IPS DF 6.9 (cell line): ENCODE data around the gene TUBG2.

Source experiments
- DNase-seq: peaks from one replicate; pipeline ENCODE4 v3.0.0-alpha.2; 2013; ENCODE audit warnings: low read depth, low spot score
- H3K27ac ChIP-seq: one replicate; pipeline ENCODE4 v1.5.1; 2013; ENCODE audit warnings: low read length, control low read depth
- H3K27me3 ChIP-seq: 2 replicates; pipeline ENCODE4 v1.6.1; 2013; ENCODE audit warnings: mild to moderate bottlenecking, low read length; ENCODE audit not compliant: control insufficient read depth, insufficient read depth
- H3K36me3 ChIP-seq: 2 replicates; pipeline ENCODE4 v1.6.1; 2013; ENCODE audit warnings: low read length; ENCODE audit not compliant: control insufficient read depth, insufficient read depth
- H3K4me1 ChIP-seq: 2 replicates; pipeline ENCODE4 v1.6.1; 2013; ENCODE audit warnings: low read length; ENCODE audit not compliant: control insufficient read depth, insufficient read depth
- H3K4me3 ChIP-seq: 2 replicates; pipeline ENCODE4 v1.5.1; 2013; ENCODE audit warnings: mild to moderate bottlenecking, low read length
- H3K9me3 ChIP-seq: 2 replicates; pipeline ENCODE4 v1.6.1; 2013; ENCODE audit warnings: low read length, inconsistent platforms; ENCODE audit not compliant: control insufficient read depth, insufficient read depth
- WGBS: extraction: QIAGEN DNeasy Blood & Tissue Kit; methylation state at CpG from one replicate; pipeline ENCODE4 v1.1.7; 2013; ENCODE audit warnings: mixed read lengths, missing lambda C conversion rate; ENCODE audit not compliant: insufficient read length, insufficient coverage; 5-methylcytosine and 5-hydroxymethylcytosine counted together

The TUBG2 gene

GRCh38 chr17:42677921-42678781, 19.1 kb downstream of the TUBG2 start:
- no peak for DNase-seq
- no peak overlapping the region for H3K27ac ChIP-seq
- H3K9me3 ChIP-seq, result no peaks in the 10 kb centered on the region
- peaks cover 19% of the 10 kb centered on the region for H3K4me1 ChIP-seq
- H3K36me3 ChIP-seq, result no peaks in the 10 kb centered on the region
- no peaks in the 10 kb centered on the region for H3K27me3 ChIP-seq
- no CpG with 5 or more reads among the region's 53 CpGs for WGBS
- H3K4me3 ChIP-seq, result peak overlapping the region; percentile 73; the same call in 1 of the 2 replicates

- Histone ChIP-seq H3K27me3 (peaks cover 2% of the 10 kb centered on the region; the same call in 1 of the 2 replicates), H3K36me3 (no peaks in the 10 kb centered on the region), H3K9me3 (no peaks in the 10 kb centered on the region), H3K4me1 (peaks cover 22% of the 10 kb centered on the region), H3K4me3 (peak overlapping the region; percentile 34; the same call in 1 of the 2 replicates), H3K27ac (no peak overlapping the region)
- no CpG with 5 or more reads among the region's 18 CpGs for WGBS
- DNase-seq, result no peak
Observed at GRCh38 chr17:42678951-42679491, 19.9 kb downstream of the TUBG2 start.

GRCh38 chr17:42679492-42680330, 20.6 kb downstream of the TUBG2 start:
- peak overlapping the region; percentile 34; the same call in 1 of the 2 replicates for H3K4me3 ChIP-seq
- H3K27ac ChIP-seq, result no peak overlapping the region
- H3K9me3 ChIP-seq, result no peaks in the 10 kb centered on the region
- DNase-seq, result no peak
- peaks cover 2% of the 10 kb centered on the region; the same call in 1 of the 2 replicates for H3K27me3 ChIP-seq
- peaks cover 16% of the 10 kb centered on the region for H3K4me1 ChIP-seq
- no peaks in the 10 kb centered on the region for H3K36me3 ChIP-seq
- no CpG with 5 or more reads among the region's 78 CpGs for WGBS

GRCh38 chr17:42680331-42680808, 21.3 kb downstream of the TUBG2 start:
- no peak for DNase-seq
- Histone ChIP-seq H3K36me3 (no peaks in the 10 kb centered on the region), H3K27ac (no peak overlapping the region), H3K9me3 (no peaks in the 10 kb centered on the region), H3K4me3 (peak overlapping the region; percentile 34; the same call in 1 of the 2 replicates), H3K4me1 (peaks cover 13% of the 10 kb centered on the region), H3K27me3 (peaks cover 2% of the 10 kb centered on the region; the same call in 1 of the 2 replicates)
- no CpG with 5 or more reads among the region's 20 CpGs for WGBS

- 100% methylated on average over 1 of the region's 22 CpGs for WGBS
- H3K27me3 ChIP-seq, result peaks cover 2% of the 10 kb centered on the region; the same call in 1 of the 2 replicates
- H3K9me3 ChIP-seq, result no peaks in the 10 kb centered on the region
- H3K36me3 ChIP-seq, result no peaks in the 10 kb centered on the region
- no peak for DNase-seq
- peak within 1 kb of the TSS; percentile 54; the same call in 1 of the 2 replicates for H3K4me3 ChIP-seq
- H3K4me1 ChIP-seq, result peaks cover 13% of the 10 kb centered on the region
- no peak within 1 kb of the TSS for H3K27ac ChIP-seq
Observed at GRCh38 chr17:42681976-42682721, 23.1 kb downstream of the TUBG2 start, which contains the start of gene CNTNAP1. CNTNAP1 (plus strand) TSS chr17:42682531; CDS start chr17:42682830, 299 bp downstream.

- peaks cover 2% of the 10 kb centered on the region; the same call in 1 of the 2 replicates for H3K27me3 ChIP-seq
- DNase-seq, result no peak
- H3K9me3 ChIP-seq, result no peaks in the 10 kb centered on the region
- WGBS, result no CpG with 5 or more reads among the region's 34 CpGs
- H3K27ac ChIP-seq, result no peak overlapping the region
- peak overlapping the region; percentile 54; the same call in 1 of the 2 replicates for H3K4me3 ChIP-seq
- H3K4me1 ChIP-seq, result peaks cover 13% of the 10 kb centered on the region
- H3K36me3 ChIP-seq, result no peaks in the 10 kb centered on the region
Observed at GRCh38 chr17:42682722-42683403, 23.8 kb downstream of the TUBG2 start.

- DNase-seq, result no peak
- no peak overlapping the region for H3K27ac ChIP-seq
- WGBS, result no CpG with 5 or more reads among the region's 25 CpGs
- peak overlapping the region; percentile 54; the same call in 1 of the 2 replicates for H3K4me3 ChIP-seq
- no peaks in the 10 kb centered on the region for H3K9me3 ChIP-seq
- H3K4me1 ChIP-seq, result peaks cover 13% of the 10 kb centered on the region
- H3K36me3 ChIP-seq, result no peaks in the 10 kb centered on the region
- H3K27me3 ChIP-seq, result peaks cover 2% of the 10 kb centered on the region; the same call in 1 of the 2 replicates
Observed at GRCh38 chr17:42683407-42684034, 24.4 kb downstream of the TUBG2 start.

- peaks cover 9% of the 10 kb centered on the region for H3K4me1 ChIP-seq
- H3K27ac ChIP-seq, result no peak overlapping the region
- H3K27me3 ChIP-seq, result peaks cover 2% of the 10 kb centered on the region; the same call in 1 of the 2 replicates
- no peaks in the 10 kb centered on the region for H3K36me3 ChIP-seq
- H3K4me3 ChIP-seq, result no peak overlapping the region
- no peak for DNase-seq
- H3K9me3 ChIP-seq, result no peaks in the 10 kb centered on the region
- WGBS, result no CpG with 5 or more reads among the region's 50 CpGs
Observed at GRCh38 chr17:42684929-42685556, 26.0 kb downstream of the TUBG2 start.
